HepG2 (cell line): Measurements from ENCODE around the gene FAM111A.

ENCODE experiments used
- CTCF ChIP-seq: sonication (generic); formaldehyde crosslinking; IDR thresholded peaks from 2 replicates; pipeline ENCODE4 v1.5.0; 2020; ENCODE audit warnings: mild to moderate bottlenecking, missing genetic modification reagents, moderate library complexity
- HCFC1 ChIP-seq: fragments of 150-350 bp; IDR thresholded peaks from 2 replicates; pipeline ENCODE4 v1.6.1; 2014; ENCODE audit warnings: low read depth, low read length
- POLR2A ChIP-seq, 2 experiments: IDR thresholded peaks; 2 replicates each; pipeline ENCODE4 v1.6.1; 2011; ENCODE audit warnings: low read depth in 2 of 2, low read length in 2 of 2, mild to moderate bottlenecking in 1 of 2, moderate library complexity in 1 of 2; ENCODE audit not compliant: insufficient read depth in 1 of 2
- ZKSCAN1 ChIP-seq: fragments of 150-350 bp; IDR thresholded peaks from 2 replicates; pipeline ENCODE4 v1.6.1; 2014; ENCODE audit warnings: low read length

GRCh38 chr11:59186130-59186594 lies 43.5 kb downstream of the FAM111A start:
- no peak for TF ChIP-seq HCFC1
- TF ChIP-seq CTCF (CRISPR knock-in tag) = peak; percentile 58
- TF ChIP-seq ZKSCAN1 = no peak
- TF ChIP-seq POLR2A (IDR thresholded peaks at IDR 0.05; ENCODE audit: insufficient read depth in 1 of 2, low read depth in 2 of 2, low read length in 2 of 2) = no peak
